HG03045 (cell line): ENCODE data around the gene SPSB1.
"Not testable (repeated sequence)": the region's sequence is repeated elsewhere in the genome, so short reads cannot be mapped to it uniquely, and the experiment has no call there.

Source experiments
- ATAC-seq: cut with Tn5 transposase; IDR thresholded peaks from one replicate; pipeline ENCODE4 v1.9.1; 2021; ENCODE audit warnings: mild to moderate bottlenecking, moderate library complexity; ENCODE audit not compliant: unreplicated experiment

Gene SPSB1

GRCh38 chr1:9385392-9385791 lies 92.7 kb downstream of the SPSB1 start:
- not testable (repeated sequence) for ATAC-seq

- ATAC-seq: no peak
These were observed 93.3 kb downstream of the SPSB1 start for GRCh38 chr1:9385801-9386573.

- ATAC-seq: no peak
These were observed 95.9 kb downstream of the SPSB1 start for GRCh38 chr1:9388335-9389180.

- no peak for ATAC-seq
These were observed 97.3 kb downstream of the SPSB1 start for GRCh38 chr1:9389968-9390367.

- ATAC-seq: no peak
These were observed 98.9 kb downstream of the SPSB1 start for GRCh38 chr1:9391620-9392019.

GRCh38 chr1:9394010-9394409 lies 101.3 kb downstream of the SPSB1 start:
- ATAC-seq: no peak

- no peak for ATAC-seq
These were observed 102.3 kb downstream of the SPSB1 start for GRCh38 chr1:9395018-9395417.

- no peak for ATAC-seq
These were observed 104.4 kb downstream of the SPSB1 start for GRCh38 chr1:9397047-9397446.

GRCh38 chr1:9397997-9398526 lies 105.4 kb downstream of the SPSB1 start:
- ATAC-seq: no peak

GRCh38 chr1:9399510-9400424 lies 107.1 kb downstream of the SPSB1 start:
- ATAC-seq: no peak

- no peak for ATAC-seq
These were observed 107.9 kb downstream of the SPSB1 start for GRCh38 chr1:9400425-9401079.

- no peak for ATAC-seq
These were observed 108.4 kb downstream of the SPSB1 start for GRCh38 chr1:9401080-9401453.

GRCh38 chr1:9402256-9402616 lies 109.5 kb downstream of the SPSB1 start:
- ATAC-seq: no peak

GRCh38 chr1:9402717-9403225 lies 110.1 kb downstream of the SPSB1 start:
- ATAC-seq: no peak

- no peak for ATAC-seq
These were observed 111.6 kb downstream of the SPSB1 start for GRCh38 chr1:9404117-9404914.

- no peak for ATAC-seq
These were observed 113.4 kb downstream of the SPSB1 start for GRCh38 chr1:9406111-9406510.

- ATAC-seq: no peak
These were observed 118.1 kb downstream of the SPSB1 start for GRCh38 chr1:9410737-9411297.

- ATAC-seq: peak; percentile 64
These were observed 120.6 kb downstream of the SPSB1 start for GRCh38 chr1:9413071-9413876.
